IPS DF 6.9 (cell line): ENCODE measurements around the gene ADAM12.

ENCODE experiments used
- DNase-seq: peaks from one replicate; pipeline ENCODE4 v3.0.0-alpha.2; 2013; ENCODE audit warnings: low read depth, low spot score
- H3K27ac ChIP-seq: one replicate; pipeline ENCODE4 v1.5.1; 2013; ENCODE audit warnings: low read length, control low read depth
- H3K27me3 ChIP-seq: 2 replicates; pipeline ENCODE4 v1.6.1; 2013; ENCODE audit warnings: mild to moderate bottlenecking, low read length; ENCODE audit not compliant: control insufficient read depth, insufficient read depth
- H3K36me3 ChIP-seq: 2 replicates; pipeline ENCODE4 v1.6.1; 2013; ENCODE audit warnings: low read length; ENCODE audit not compliant: control insufficient read depth, insufficient read depth
- H3K4me1 ChIP-seq: 2 replicates; pipeline ENCODE4 v1.6.1; 2013; ENCODE audit warnings: low read length; ENCODE audit not compliant: control insufficient read depth, insufficient read depth
- H3K4me3 ChIP-seq: 2 replicates; pipeline ENCODE4 v1.5.1; 2013; ENCODE audit warnings: mild to moderate bottlenecking, low read length
- H3K9me3 ChIP-seq: 2 replicates; pipeline ENCODE4 v1.6.1; 2013; ENCODE audit warnings: low read length, inconsistent platforms; ENCODE audit not compliant: control insufficient read depth, insufficient read depth
- WGBS: extraction: QIAGEN DNeasy Blood & Tissue Kit; methylation state at CpG from one replicate; pipeline ENCODE4 v1.1.7; 2013; ENCODE audit warnings: mixed read lengths, missing lambda C conversion rate; ENCODE audit not compliant: insufficient read length, insufficient coverage; 5-methylcytosine and 5-hydroxymethylcytosine counted together

ADAM12 gene

DNA sequence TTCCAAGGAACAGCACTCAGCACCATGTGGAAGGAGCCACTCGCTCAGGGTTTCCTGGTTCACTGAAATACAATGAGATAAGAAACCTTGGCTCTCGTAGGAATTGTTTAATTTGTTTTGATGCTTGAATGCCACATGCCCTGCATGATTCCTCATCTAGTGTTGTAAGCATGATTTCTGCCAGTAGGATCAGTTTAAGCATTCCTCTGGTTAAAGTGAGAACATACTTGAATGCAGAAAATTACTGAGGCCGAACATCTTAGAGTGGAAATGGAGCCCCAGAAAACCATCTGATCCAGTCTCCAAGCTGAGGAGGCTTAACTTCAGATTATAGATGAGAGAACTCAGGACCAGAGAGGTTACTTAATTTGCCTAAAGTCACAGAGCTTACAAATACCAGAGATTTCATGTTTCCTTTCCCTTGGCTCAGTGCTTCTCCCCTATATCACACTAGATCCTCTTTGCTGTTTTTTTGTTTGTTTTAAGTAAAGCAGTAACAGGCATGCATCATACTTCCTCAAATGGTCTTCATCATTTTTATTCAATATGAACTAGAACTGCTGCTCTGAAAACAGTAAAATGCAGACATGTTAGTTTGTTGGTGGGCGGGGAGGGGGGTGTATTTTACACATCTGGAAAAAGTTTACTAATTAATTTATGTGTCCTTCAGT, 125.1 kb downstream of the ADAM12 start:
- Histone ChIP-seq H3K36me3 (no peaks in the 10 kb centered on the region), H3K9me3 (no peaks in the 10 kb centered on the region), H3K27me3 (no peaks in the 10 kb centered on the region), H3K27ac (no peak overlapping the region), H3K4me1 (no peaks in the 10 kb centered on the region), H3K4me3 (no peak overlapping the region)
- no CpG with 5 or more reads among the region's 4 CpGs for WGBS
- DNase-seq = no peak

DNA sequence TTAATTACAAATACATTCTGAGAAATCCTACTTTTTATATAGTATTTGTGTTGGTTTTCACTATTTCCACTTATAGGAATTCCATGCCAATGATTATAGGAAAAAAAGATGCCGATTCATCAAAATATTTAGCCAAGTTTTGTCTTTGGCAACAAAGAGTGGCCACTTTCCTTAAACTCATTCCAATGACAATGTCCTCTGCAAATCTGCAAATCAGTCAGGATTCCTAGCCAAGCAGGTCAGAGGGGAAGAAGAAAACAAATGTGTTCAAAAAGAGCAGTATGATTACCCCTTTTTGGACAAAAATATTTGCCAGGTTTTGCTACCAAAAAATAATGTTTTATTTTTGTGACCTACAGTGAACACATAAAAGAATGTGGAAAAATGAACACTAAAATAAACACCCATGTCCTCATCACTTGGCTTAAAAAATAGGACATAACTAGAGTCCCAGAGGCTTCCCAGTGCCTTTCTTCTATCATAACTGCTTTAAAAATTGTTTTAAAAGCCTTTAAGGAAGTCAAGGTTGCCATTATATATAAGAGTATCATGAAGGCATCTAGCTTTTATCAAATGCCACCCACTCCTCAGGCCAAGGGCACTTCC, 125.9 kb downstream of the ADAM12 start:
- no peak overlapping the region for H3K27ac ChIP-seq
- no CpG with 5 or more reads among the region's 1 CpG for WGBS
- H3K4me1 ChIP-seq = no peaks in the 10 kb centered on the region
- no peak for DNase-seq
- H3K27me3 ChIP-seq = no peaks in the 10 kb centered on the region
- H3K36me3 ChIP-seq = no peaks in the 10 kb centered on the region
- no peak overlapping the region for H3K4me3 ChIP-seq
- H3K9me3 ChIP-seq = no peaks in the 10 kb centered on the region

GRCh38 chr10:126259760-126260479, 128.4 kb downstream of the ADAM12 start:
- no peaks in the 10 kb centered on the region for H3K36me3 ChIP-seq
- H3K9me3 ChIP-seq = no peaks in the 10 kb centered on the region
- no peak overlapping the region for H3K27ac ChIP-seq
- DNase-seq = no peak
- no peaks in the 10 kb centered on the region for H3K4me1 ChIP-seq
- H3K4me3 ChIP-seq = no peak overlapping the region
- no peaks in the 10 kb centered on the region for H3K27me3 ChIP-seq
- no CpG with 5 or more reads among the region's 7 CpGs for WGBS

- WGBS = no CpG with 5 or more reads among the region's 1 CpG
- H3K4me1 ChIP-seq = no peaks in the 10 kb centered on the region
- no peak overlapping the region for H3K4me3 ChIP-seq
- no peaks in the 10 kb centered on the region for H3K9me3 ChIP-seq
- no peak overlapping the region for H3K27ac ChIP-seq
- no peaks in the 10 kb centered on the region for H3K27me3 ChIP-seq
- no peak for DNase-seq
- no peaks in the 10 kb centered on the region for H3K36me3 ChIP-seq
Observed at GRCh38 chr10:126256864-126257263, 131.4 kb downstream of the ADAM12 start.

DNA sequence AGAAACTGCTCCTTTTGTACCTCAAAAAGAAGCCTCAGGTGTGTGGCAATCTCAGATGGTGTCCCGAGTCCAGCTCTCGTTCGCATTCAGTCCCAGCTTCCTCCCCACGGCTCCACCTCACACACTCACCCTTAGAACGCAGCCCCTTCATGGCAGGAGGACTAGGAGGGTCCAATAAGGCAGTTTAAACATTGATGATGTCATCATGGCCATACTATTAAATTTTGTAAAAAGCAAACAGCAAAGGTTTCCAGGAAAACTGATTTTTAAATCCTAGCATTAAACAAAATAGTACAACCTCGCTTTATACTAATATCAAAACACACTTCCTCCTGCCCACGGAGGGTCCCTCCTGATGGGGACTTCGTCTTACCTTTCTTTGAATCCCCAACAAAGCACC, 133.0 kb downstream of the ADAM12 start:
- WGBS = 100% methylated on average over 2 of the region's 8 CpGs
- H3K27ac ChIP-seq = no peak overlapping the region
- no peaks in the 10 kb centered on the region for H3K4me1 ChIP-seq
- no peaks in the 10 kb centered on the region for H3K36me3 ChIP-seq
- DNase-seq = no peak
- H3K9me3 ChIP-seq = no peaks in the 10 kb centered on the region
- H3K27me3 ChIP-seq = no peaks in the 10 kb centered on the region
- no peak overlapping the region for H3K4me3 ChIP-seq

GRCh38 chr10:126253611-126253998, 134.7 kb downstream of the ADAM12 start:
- H3K36me3 ChIP-seq = no peaks in the 10 kb centered on the region

DNA sequence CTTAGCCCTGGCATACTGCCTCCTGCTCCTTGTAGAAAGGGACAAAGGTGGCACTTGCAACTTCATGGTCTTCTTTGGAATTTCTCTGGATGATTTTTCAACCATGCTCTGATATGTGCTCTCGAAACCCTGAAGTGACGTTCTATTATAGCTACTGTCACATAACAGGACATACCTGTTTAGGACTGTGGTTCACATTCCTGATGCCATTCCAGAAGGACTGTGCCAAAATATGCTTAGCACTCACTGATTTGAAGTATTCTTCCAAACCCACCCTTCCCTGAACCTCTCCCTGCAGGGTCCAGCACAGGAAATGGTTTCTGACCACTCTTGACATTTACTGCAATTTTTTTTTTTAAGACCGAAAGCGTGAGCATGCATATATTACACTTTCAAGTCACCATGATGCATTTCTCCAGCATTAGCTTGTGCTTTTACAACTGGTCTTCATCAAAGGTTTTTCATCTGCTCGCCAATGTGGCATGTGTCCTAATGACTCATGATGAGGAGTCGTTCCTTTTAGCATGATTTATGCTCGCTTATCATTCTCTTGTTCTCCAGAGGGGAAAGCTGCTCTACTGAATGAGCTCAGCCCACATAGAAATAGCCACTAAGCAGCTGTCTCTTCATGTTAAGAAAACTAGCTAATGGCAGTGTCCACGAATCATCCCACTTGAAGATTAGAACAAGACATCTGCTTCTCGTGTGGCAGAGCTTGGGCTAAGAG, 135.2 kb downstream of the ADAM12 start:
- no peak overlapping the region for H3K27ac ChIP-seq
- H3K4me3 ChIP-seq = no peak overlapping the region
- no peaks in the 10 kb centered on the region for H3K27me3 ChIP-seq
- WGBS = no CpG with 5 or more reads among the region's 9 CpGs
- H3K36me3 ChIP-seq = no peaks in the 10 kb centered on the region
- DNase-seq = no peak
- H3K9me3 ChIP-seq = no peaks in the 10 kb centered on the region
- no peaks in the 10 kb centered on the region for H3K4me1 ChIP-seq

More at GRCh38 chr10:126253611-126253998, 134.7 kb downstream of the ADAM12 start:
- WGBS = no CpG with 5 or more reads among the region's 4 CpGs
- DNase-seq = no peak
- H3K4me1 ChIP-seq = no peaks in the 10 kb centered on the region
- no peaks in the 10 kb centered on the region for H3K27me3 ChIP-seq
- no peak overlapping the region for H3K27ac ChIP-seq
- H3K4me3 ChIP-seq = no peak overlapping the region
- H3K9me3 ChIP-seq = no peaks in the 10 kb centered on the region

DNA sequence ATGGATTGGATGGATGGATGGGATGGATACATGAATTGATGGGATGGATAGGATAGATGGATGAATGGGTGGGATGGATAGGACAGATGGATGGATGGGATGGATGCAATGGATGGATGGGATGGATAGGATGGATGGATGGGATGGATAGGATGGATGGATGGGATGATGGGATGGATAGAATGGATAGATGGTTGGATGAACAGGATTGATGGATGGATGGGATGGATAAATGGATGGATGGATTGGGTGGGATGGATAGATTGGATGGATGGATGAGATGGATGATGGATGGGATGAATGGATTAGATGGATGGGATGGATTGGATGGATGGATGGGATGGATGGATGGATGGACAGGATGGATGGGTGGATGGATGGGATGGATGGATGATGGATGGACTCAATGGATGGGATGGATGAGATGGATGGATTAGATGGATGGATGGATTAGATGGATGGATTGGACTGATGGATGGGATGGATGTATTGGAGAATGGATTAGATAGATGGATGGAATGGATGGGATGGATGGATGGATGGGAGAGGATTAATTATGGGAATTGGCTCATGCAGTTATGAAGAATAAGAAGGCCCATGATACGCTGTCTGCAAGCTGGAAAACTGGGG, 136.4 kb downstream of the ADAM12 start:
- no peaks in the 10 kb centered on the region for H3K4me1 ChIP-seq
- no peaks in the 10 kb centered on the region for H3K27me3 ChIP-seq
- WGBS = no CpG with 5 or more reads among the region's 1 CpG
- DNase-seq = no peak
- H3K4me3 ChIP-seq = no peak overlapping the region
- no peaks in the 10 kb centered on the region for H3K9me3 ChIP-seq
- H3K36me3 ChIP-seq = no peaks in the 10 kb centered on the region
- H3K27ac ChIP-seq = no peak overlapping the region

GRCh38 chr10:126250527-126251310, 137.6 kb downstream of the ADAM12 start:
- Histone ChIP-seq H3K36me3 (no peaks in the 10 kb centered on the region), H3K4me1 (no peaks in the 10 kb centered on the region), H3K27ac (no peak overlapping the region), H3K27me3 (no peaks in the 10 kb centered on the region), H3K9me3 (no peaks in the 10 kb centered on the region), H3K4me3 (no peak overlapping the region)
- no peak for DNase-seq
- WGBS = no CpG with 5 or more reads among the region's 8 CpGs
